Activated T-helper 9 cell treated with anti-CD3 and anti-CD28 coated beads, Interleukin-2, amount 50 U/mL, for 16 hours (primary cell): ENCODE results near the gene MYO1C.
"Not testable (repeated sequence)": the region's sequence is repeated elsewhere in the genome, so short reads cannot be mapped to it uniquely, and the experiment has no call there.

ENCODE experiments used
- DNase-seq: peaks from one replicate; pipeline ENCODE4 v3.0.0-alpha.2; 2020; ENCODE audit warnings: low read depth

The MYO1C gene, protein sequence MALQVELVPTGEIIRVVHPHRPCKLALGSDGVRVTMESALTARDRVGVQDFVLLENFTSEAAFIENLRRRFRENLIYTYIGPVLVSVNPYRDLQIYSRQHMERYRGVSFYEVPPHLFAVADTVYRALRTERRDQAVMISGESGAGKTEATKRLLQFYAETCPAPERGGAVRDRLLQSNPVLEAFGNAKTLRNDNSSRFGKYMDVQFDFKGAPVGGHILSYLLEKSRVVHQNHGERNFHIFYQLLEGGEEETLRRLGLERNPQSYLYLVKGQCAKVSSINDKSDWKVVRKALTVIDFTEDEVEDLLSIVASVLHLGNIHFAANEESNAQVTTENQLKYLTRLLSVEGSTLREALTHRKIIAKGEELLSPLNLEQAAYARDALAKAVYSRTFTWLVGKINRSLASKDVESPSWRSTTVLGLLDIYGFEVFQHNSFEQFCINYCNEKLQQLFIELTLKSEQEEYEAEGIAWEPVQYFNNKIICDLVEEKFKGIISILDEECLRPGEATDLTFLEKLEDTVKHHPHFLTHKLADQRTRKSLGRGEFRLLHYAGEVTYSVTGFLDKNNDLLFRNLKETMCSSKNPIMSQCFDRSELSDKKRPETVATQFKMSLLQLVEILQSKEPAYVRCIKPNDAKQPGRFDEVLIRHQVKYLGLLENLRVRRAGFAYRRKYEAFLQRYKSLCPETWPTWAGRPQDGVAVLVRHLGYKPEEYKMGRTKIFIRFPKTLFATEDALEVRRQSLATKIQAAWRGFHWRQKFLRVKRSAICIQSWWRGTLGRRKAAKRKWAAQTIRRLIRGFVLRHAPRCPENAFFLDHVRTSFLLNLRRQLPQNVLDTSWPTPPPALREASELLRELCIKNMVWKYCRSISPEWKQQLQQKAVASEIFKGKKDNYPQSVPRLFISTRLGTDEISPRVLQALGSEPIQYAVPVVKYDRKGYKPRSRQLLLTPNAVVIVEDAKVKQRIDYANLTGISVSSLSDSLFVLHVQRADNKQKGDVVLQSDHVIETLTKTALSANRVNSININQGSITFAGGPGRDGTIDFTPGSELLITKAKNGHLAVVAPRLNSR

DNA sequence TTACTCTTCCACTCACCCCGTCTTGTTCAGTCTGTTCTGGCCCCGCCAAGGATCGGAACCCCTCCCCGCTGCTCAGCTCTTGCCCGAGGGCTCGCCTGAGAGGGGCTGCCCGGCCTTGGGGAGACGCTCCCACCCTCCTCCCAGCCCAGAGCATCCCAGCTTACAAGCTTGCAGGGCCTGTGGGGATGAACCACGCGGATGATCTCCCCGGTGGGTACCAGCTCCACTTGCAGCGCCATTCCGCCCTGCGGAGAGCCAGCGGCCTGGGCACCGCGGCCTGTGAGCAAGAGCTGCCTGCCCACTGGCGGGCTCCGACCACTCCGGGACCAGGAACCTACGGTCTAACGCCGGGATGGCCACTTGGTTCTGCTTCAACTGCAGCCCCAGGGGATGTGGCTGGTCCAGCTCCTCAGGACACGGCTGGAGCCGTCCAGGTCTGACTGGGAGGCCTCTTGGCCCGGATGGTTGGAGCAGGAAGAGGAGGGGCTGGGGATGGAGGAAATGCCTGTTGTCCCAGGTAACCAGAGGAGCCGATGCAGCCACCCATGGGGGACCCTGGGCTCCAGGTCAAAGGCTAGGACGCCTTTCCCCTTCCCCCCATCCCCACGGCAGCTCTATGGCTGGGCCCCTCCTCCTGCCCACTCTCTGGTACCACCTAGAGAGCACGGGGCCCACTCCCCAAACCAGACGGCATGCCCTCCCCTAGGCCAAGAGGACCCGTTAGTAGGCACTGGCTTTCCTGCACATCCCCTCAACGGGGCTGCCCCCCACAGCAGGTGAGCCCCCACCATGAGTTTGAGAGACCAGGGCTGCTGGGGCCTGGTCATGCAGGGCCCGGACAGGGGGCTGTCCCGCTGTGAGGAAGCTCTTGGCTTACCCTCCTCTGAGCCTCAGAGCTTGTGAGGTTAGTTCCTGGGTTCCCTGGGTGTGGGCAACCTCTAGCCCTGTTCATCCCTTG, at the start of gene MYO1C:
Gene MYO1C (minus strand): TSS at position 438 of the 958 bp plus-strand sequence. CDS start 199 bp downstream, at position 239.
- no peak for DNase-seq

- no peak for DNase-seq
Observed at GRCh38 chr17:1541367-1541904, 49.0 kb upstream of the MYO1C start.

DNA sequence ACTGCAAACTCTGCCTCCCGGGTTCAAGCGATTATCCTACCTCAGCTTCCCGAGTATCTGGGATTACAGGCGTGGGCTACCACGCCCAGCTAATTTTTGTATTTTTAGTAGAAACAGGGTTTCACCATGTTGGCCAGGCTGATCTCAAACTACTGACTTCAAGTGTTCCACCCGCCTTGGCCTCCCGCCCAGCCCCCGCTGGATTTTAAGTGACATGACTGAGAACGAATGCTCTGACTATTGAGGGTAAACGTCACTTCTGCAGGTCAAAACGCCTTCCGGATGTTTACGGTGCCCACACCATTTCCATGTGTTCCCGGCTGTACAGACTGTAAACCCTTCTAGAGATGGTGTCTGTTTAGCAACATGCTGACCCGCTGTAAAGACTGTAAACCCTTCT, 47.3 kb upstream of the MYO1C start:
- no peak for DNase-seq

- no peak for DNase-seq
Observed at GRCh38 chr17:1535737-1536136, 43.3 kb upstream of the MYO1C start.

GRCh38 chr17:1533661-1534325, 41.3 kb upstream of the MYO1C start:
- no peak for DNase-seq

GRCh38 chr17:1532836-1533602, 40.5 kb upstream of the MYO1C start:
- DNase-seq, result peak; percentile 10

DNA sequence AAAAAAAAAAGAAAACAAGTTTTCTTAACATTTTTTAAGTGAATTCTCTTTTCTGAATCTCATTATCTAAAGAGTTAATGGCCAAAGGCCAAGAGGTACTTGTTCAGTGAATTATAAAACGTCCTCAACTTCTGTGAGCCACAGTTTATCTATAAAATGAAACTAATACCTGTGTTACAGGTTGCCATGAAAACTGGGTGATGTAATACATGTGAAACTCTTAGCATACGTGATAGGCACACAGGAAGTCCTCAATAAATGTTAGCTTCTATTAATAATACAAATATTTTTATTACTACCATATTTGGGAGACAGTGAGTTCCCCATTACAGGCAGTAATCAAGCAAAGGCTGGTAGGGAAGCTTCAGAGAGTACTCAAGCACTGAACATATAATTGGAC, 37.4 kb upstream of the MYO1C start:
- DNase-seq, result no peak

DNA sequence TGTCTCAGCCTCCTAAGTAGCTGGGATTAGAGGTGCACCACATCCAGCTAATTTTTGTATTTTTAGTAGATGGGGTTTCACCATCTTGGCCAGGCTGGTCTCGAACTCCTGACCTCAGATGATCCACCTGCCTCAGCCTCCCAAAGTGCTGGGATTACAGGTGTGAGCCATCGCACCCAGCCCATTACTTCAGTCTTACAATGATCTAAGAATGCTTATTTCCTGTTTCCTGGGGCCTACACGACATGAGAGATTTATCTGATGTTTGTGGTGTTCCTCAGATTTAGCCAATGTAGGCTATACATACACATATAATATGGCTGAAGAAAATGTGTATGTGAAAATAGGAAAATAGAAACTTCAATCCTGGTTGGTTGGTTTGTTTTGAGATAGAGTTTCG, 34.4 kb upstream of the MYO1C start:
- not testable (repeated sequence) for DNase-seq

DNA sequence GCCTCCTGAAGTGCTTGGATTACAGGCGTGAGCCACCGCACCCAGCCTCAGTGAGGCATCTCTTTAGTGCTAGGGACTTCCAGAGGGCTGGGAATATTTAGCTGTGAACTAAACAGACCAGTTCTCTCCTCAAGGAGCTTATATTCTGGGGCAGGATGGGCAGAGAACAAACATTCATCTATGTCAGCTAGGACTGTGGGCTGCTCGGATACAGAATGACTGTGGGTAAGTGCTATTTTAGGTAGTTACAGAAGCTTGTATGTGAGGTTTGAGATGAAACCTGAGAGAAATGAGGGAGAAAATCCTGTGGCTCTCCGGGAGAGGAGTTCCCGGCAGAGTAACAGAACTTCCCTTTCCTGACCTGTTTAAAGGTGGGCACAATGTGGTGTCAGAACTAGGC, 30.1 kb upstream of the MYO1C start:
- DNase-seq, result no peak

- no peak for DNase-seq
Observed at GRCh38 chr17:1521086-1521640, 28.7 kb upstream of the MYO1C start.

- DNase-seq, result no peak
Observed at GRCh38 chr17:1519678-1520077, 27.2 kb upstream of the MYO1C start.

DNA sequence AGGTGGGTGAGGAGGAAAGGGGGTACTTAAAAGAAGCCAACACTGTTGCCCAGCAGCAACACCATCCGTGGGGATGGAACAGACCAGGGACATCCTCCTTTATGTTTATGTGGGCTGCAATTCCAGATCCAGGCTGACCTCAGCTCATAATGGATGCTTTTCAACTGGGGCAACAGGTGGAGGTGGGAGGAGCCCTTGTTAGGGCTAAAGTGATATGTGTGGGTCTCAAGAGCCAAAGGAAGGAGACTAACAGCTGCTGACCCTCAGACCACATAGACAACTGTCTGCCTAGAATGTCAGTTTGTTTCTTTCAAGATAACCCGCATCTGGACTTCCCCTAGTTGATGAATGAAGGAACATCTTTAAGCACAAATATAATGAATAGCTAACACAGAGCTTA, 25.9 kb upstream of the MYO1C start:
- DNase-seq, result no peak

GRCh38 chr17:1516388-1517161, 24.1 kb upstream of the MYO1C start, which contains the start of gene INPP5K:
Gene INPP5K (minus strand): TSS chr17:1516612. CDS start chr17:1516499, 113 bp downstream.
- peak; percentile 97 for DNase-seq

GRCh38 chr17:1515640-1516387, 23.3 kb upstream of the MYO1C start:
- peak; percentile 29 for DNase-seq

- no peak for DNase-seq
Observed at GRCh38 chr17:1512351-1512750, 19.9 kb upstream of the MYO1C start.

DNA sequence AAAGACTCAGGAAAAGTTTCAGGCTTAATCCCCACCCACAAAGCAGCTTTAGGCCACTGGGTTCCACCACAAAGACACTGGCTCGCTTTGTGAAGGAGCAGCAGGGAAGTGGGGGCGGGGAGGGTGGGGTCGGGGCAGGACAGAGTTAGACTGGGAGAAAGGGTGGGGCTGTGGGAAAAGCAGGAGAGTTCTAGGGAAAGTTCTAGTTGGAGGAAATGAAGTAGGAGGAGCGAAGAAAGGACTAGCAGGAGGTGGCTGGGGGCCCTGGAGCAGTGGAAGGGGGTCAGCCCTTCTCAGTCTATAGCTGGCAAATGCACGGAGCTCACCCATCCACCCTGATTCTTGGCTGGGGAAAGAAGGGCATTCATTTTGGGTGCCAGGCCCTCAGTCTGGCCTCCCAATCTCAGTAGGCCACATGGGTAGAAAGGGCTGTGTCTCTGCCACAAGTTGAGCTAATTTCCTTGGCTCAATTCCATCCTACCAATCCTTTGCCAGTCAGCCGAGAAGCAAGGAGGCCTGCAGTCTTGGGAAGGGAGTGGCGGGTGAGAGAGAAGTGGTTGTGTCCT, 19.4 kb upstream of the MYO1C start:
- no peak for DNase-seq

GRCh38 chr17:1511290-1511689, 18.8 kb upstream of the MYO1C start:
- DNase-seq, result no peak
